Dendritic cell treated with granulocyte-macrophage colony-stimulating factor and Interleukin-4, amounts not matched to agents 40 ng/mL and 50 ng/mL, for 4 days (primary cell): ENCODE results near the gene PCSK6.
"Not testable (repeated sequence)": the region's sequence is repeated elsewhere in the genome, so short reads cannot be mapped to it uniquely, and the experiment has no call there.

Experiments used
- H3K27ac Mint-ChIP-seq: one replicate; pipeline ENCODE4 v1.8.0; 2022; ENCODE audit warnings: mild to moderate bottlenecking, mixed read lengths
- H3K27me3 Mint-ChIP-seq: one replicate; pipeline ENCODE4 v1.8.0; 2022; ENCODE audit warnings: mild to moderate bottlenecking, mixed read lengths
- H3K36me3 Mint-ChIP-seq: one replicate; pipeline ENCODE4 v1.8.0; 2022; ENCODE audit warnings: low read depth, mixed read lengths
- H3K4me1 Mint-ChIP-seq: one replicate; pipeline ENCODE4 v1.8.0; 2022; ENCODE audit warnings: low read depth, mixed read lengths
- H3K4me3 Mint-ChIP-seq: one replicate; pipeline ENCODE4 v1.8.0; 2022; ENCODE audit warnings: mild to moderate bottlenecking, moderate library complexity, mixed read lengths
- H3K9me3 Mint-ChIP-seq: one replicate; pipeline ENCODE4 v1.8.0; 2022; ENCODE audit warnings: mixed read lengths
- intact Hi-C: fragments of 100-400 bp; cut with micrococcal nuclease; formaldehyde crosslinking; loops from one replicate; pipeline ENCODE4 v1.15.0; 2022

The PCSK6 gene

DNA sequence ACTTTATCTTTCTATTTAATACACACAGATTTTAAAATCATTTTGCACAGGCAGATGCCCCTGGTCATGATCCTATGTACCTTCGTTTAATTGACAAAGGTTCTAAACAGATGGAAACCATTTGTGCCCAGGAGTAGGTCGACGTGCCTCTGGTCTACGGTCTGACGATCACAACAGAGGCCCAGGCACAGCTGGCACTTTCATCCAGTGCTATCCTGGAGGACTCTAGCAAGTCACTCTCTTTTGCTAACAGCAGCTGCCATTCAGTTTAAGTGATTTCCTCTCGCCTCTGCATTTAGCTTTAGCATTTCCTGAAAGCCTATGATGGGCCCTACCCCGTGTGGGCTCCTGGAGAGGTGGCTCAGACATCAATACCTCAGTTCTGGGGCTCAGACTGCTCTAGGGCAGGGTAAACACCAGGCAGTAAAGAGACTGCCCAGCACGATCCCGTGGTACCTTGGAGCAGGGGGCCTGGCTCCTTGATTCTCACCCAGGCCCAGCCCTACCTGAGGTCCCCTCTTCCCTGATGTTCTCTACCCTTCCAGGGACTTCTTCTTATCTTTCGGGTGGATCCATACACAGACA, 111.2 kb downstream of the PCSK6 start:
- H3K36me3 Mint-ChIP-seq = no peaks in the 10 kb centered on the region
- H3K27me3 Mint-ChIP-seq = peaks cover 8% of the 10 kb centered on the region
- no peaks in the 10 kb centered on the region for H3K9me3 Mint-ChIP-seq
- no peak overlapping the region for H3K4me3 Mint-ChIP-seq
- H3K27ac Mint-ChIP-seq = no peak overlapping the region
- peaks cover 10% of the 10 kb centered on the region for H3K4me1 Mint-ChIP-seq
- intact Hi-C loops = no loop called here

DNA sequence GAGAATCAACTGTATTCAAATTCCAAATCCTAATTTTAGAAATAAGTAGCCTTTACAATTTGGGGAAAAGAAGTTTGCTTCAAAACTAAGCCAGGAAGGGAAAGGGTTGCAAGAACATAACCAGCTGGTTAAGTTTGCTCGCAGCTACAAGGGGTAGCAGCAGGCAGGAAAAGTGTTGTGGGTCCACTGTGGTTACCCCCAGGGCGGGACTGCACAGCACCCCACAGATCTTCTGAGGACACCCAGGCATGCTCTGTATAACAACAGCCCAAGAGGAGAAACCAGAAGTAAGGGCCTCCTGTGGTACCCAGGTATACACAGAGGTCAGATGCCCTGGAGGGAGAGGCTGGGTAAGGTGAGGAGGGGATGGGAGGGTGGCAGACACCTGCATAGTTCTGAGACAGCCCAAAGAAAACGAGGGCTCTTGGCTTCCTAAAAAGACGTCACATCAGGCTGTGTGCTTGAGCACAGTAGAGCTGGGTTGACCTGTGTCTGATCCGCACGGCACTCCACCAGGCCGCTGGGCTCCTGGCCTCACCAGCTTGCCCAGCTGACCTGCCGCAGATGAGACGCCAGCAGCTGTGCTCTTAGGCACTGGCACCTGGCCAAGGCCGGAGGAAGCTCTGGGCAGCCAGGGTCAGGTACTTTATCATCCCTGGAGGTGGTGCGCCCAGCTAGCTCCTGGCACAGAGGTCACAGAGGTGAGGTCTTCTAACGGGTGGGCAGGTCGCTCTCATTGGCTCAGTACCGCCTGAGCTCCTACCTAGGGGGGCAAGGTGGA, 112.7 kb downstream of the PCSK6 start:
- no peaks in the 10 kb centered on the region for H3K36me3 Mint-ChIP-seq
- H3K4me1 Mint-ChIP-seq = peaks cover 13% of the 10 kb centered on the region
- no peaks in the 10 kb centered on the region for H3K9me3 Mint-ChIP-seq
- peaks cover 22% of the 10 kb centered on the region for H3K27me3 Mint-ChIP-seq
- intact Hi-C loops = no loop called here
- no peak overlapping the region for H3K4me3 Mint-ChIP-seq
- H3K27ac Mint-ChIP-seq = no peak overlapping the region

DNA sequence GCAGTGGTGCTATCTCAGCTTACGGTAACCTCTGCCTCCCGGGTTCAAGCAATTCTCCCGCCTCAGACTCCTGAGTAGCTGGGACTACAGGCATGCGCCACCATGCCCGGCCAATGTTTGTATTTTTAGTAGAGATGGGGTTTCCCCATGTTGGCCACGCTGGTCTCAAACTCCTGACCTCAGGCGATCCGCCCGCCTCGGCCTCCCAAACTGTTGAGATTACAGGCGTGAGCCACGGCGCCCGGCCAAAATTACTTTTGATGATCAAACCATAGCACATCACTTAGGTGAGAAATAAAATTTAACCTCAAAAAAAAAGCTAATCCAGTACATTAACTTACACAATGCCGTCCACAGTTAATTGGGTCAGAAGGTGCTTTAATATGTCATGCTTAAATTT, 114.5 kb downstream of the PCSK6 start:
- H3K9me3 Mint-ChIP-seq, H3K36me3 Mint-ChIP-seq, intact Hi-C loops, H3K4me1 Mint-ChIP-seq, H3K27ac Mint-ChIP-seq, H3K4me3 Mint-ChIP-seq: not testable (repeated sequence)
- H3K27me3 Mint-ChIP-seq = peaks cover 25% of the 10 kb centered on the region

DNA sequence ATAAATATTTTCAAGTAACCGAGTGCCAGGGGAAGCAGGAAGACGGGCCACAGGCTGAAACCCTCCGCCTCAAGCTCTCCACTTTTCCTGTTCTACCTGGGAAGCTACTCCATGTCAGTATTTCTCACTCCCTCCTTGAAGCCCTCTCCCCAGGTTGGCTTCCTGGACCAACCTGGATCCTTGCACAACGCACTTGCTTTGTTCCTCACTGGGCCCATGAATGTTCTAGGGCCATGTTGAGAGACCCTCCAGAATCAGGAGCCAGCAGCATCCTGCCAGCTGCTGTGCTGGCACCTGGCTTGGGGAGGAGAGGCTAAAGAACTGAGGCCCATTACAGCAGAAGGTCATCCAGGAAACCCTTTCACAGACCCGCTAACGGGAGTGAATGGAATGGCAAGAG, 115.2 kb downstream of the PCSK6 start:
- peaks cover 25% of the 10 kb centered on the region for H3K27me3 Mint-ChIP-seq
- H3K36me3 Mint-ChIP-seq = no peaks in the 10 kb centered on the region
- peaks cover 8% of the 10 kb centered on the region for H3K4me1 Mint-ChIP-seq
- no peaks in the 10 kb centered on the region for H3K9me3 Mint-ChIP-seq
- intact Hi-C loops = no loop called here
- H3K27ac Mint-ChIP-seq = no peak overlapping the region
- no peak overlapping the region for H3K4me3 Mint-ChIP-seq

DNA sequence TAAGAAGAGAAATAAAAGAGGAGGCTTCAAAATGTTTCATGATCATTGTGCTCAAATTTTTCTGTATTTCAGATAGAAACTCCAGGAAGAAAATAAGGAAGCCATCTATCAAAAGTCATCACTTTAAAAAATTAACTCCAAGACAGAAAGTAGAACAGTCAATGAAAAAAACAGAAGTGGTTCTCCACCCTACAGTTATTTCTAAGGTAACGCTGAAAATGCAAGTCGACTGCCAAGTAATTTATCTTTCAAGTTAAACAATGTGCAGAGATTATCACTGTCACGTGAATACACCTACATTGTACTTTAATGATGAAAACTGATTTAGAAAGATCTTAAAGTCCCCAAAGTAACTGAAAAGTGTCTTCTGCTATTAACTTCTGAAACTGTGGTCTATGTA, 115.9 kb downstream of the PCSK6 start:
- peaks cover 25% of the 10 kb centered on the region for H3K27me3 Mint-ChIP-seq
- no peaks in the 10 kb centered on the region for H3K9me3 Mint-ChIP-seq
- no peaks in the 10 kb centered on the region for H3K36me3 Mint-ChIP-seq
- intact Hi-C loops = no loop called here
- peaks cover 8% of the 10 kb centered on the region for H3K4me1 Mint-ChIP-seq
- H3K27ac Mint-ChIP-seq = no peak overlapping the region
- H3K4me3 Mint-ChIP-seq = no peak overlapping the region

DNA sequence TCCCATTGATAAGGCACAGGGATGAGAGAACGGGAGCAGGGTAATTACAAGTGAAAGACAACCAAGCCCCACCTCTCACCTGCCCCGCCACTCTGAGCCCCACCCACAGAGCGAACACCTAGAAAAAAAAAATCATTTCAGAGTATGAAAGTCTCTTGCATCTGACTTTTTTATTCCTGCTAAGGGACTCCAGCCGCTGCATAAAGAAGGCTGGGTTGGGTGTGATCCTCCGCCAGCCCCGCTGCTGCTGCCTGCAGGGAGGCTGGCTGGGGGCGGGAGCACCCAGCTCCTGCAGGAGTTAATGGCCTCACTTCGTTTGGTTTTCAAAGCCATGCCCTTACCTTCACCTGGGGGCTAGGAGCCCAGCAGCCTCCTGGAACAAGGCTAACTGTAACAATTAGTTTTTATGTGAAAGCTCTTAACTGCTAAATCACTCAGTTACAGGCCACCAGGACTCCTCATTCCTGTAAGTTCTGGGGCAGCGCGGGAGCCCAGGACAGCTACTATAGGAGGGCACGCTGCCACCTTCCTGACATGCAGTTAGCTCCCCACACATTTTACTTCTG, 116.5 kb downstream of the PCSK6 start:
- H3K36me3 Mint-ChIP-seq = no peaks in the 10 kb centered on the region
- intact Hi-C loops = no loop called here
- H3K27me3 Mint-ChIP-seq = peaks cover 25% of the 10 kb centered on the region
- H3K27ac Mint-ChIP-seq = no peak overlapping the region
- H3K4me3 Mint-ChIP-seq = no peak overlapping the region
- H3K9me3 Mint-ChIP-seq = no peaks in the 10 kb centered on the region
- H3K4me1 Mint-ChIP-seq = peaks cover 8% of the 10 kb centered on the region

DNA sequence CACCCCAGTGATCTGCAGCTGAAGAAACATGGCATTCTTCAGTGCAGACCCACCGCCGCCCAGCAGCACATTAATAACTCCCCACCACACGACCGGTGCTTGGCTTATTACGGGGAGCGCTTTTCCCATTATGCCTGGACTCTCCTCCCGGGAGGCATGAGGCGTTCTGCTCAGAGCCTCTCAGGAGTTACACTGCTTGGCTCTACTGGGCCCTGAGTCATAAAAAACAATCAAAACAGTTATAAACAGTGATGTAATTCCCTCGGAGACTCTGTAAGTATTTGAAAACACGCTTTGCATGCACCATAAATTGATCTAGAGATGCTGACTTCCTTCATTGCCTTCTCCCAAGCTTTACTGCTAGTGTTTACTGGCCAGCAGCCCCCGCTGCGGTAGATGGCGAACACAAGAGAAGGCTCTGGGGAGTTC, 117.3 kb downstream of the PCSK6 start:
- H3K9me3 Mint-ChIP-seq = no peaks in the 10 kb centered on the region
- no peaks in the 10 kb centered on the region for H3K36me3 Mint-ChIP-seq
- H3K4me3 Mint-ChIP-seq = no peak overlapping the region
- H3K27ac Mint-ChIP-seq = no peak overlapping the region
- H3K4me1 Mint-ChIP-seq = peaks cover 8% of the 10 kb centered on the region
- peaks cover 25% of the 10 kb centered on the region for H3K27me3 Mint-ChIP-seq
- intact Hi-C loops = no loop called here

DNA sequence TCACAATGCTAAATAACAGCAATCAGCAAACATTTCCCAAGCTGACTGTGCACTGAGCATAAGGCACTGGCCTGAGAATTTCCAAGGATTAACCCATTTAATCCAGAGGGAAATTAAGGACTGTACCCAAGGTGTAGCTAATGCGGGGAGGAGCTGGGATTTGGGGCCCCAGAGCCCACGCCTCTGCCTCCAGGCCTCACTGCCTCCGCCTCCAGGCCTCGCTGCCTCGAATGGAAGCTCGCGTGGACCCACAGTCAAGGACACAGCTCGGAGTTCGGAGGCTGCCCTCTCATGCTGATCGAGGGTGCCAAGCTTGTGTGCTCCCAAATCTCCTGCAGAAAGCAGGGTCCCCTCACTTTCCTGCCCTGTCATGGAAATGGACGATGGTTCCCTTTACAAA, 118.0 kb downstream of the PCSK6 start:
- peaks cover 8% of the 10 kb centered on the region for H3K4me1 Mint-ChIP-seq
- H3K27ac Mint-ChIP-seq = no peak overlapping the region
- no peaks in the 10 kb centered on the region for H3K36me3 Mint-ChIP-seq
- no peak overlapping the region for H3K4me3 Mint-ChIP-seq
- intact Hi-C loops = no loop called here
- no peaks in the 10 kb centered on the region for H3K9me3 Mint-ChIP-seq
- H3K27me3 Mint-ChIP-seq = peaks cover 25% of the 10 kb centered on the region

DNA sequence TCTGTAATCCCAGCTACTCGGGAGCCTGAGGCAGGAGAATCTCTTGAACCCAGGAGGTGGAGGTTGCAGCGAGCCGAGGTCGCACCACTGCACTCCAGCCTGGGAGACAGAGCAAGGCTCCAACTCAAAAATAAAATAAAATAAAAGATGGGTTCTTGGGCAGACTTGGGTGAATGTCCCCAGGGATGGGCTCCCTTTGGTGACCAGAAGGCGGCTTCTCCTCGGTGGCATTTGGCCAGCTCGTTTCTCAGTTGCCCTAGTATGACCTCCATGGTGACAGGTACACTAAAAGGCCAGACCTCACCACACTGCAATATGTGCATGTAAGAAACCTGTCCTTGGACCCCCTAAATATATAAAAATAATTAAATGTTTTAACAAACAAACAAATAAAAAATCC, 118.4 kb downstream of the PCSK6 start:
- Mint-ChIP-seq H3K4me3 (no peak overlapping the region), H3K27ac (no peak overlapping the region), H3K9me3 (no peaks in the 10 kb centered on the region), H3K27me3 (peaks cover 25% of the 10 kb centered on the region), H3K36me3 (no peaks in the 10 kb centered on the region), H3K4me1 (peaks cover 8% of the 10 kb centered on the region)
- intact Hi-C loops = no loop called here

DNA sequence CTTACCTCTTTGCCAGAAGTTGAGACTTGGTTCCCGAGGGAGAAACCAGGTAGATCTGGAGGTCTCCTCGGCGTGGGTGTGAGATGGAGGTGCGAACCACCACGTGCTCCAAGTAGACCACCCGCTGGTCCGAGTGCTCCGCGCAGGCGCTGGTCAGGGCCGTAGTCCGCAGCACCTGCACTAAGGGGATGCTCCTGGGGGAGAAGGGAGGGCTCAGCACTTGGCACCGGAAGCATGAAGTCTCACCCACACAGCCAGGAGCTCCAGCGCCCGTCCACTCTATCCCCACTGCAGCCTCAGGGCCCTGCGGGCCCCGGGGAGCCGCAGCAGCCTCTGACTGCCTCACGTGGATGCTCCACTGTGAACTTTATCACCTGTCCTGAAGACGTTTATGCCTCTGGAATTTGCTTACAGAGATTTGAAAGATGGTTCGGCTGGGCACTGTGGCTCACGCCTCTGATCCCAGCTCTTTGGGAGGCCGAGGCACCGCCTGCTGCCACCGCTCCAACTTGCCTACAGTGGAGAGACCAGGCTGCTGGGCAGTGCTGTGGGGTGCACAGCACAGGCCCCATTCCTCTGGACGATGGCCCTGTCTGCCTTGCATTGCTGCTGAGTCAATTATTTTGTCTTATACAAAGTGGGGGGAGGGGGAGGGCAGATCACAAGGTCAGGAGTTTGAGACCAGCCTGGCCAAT, 119.0 kb downstream of the PCSK6 start:
- intact Hi-C loops = no loop called here
- no peak overlapping the region for H3K4me3 Mint-ChIP-seq
- peaks cover 8% of the 10 kb centered on the region for H3K4me1 Mint-ChIP-seq
- peaks cover 25% of the 10 kb centered on the region for H3K27me3 Mint-ChIP-seq
- no peaks in the 10 kb centered on the region for H3K36me3 Mint-ChIP-seq
- H3K27ac Mint-ChIP-seq = no peak overlapping the region
- no peaks in the 10 kb centered on the region for H3K9me3 Mint-ChIP-seq

DNA sequence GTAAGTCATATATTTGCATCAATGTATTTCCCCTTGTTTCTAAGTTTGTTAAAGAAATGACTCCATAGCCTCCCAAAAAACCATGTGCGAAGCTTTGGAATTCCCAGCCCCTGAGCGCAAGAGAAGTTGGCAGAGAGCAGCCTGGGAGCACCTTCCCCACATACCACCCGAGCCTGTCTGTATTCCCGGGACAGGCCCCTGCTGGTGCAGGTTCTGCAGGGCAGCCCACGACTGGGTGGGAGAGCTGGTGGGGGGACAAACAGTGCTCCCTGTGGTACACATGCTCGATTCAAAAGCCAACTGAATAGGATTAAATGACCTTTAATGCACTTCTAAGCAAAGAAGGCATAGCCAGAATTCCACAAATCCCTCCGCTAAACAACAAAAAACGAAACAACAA, 119.8 kb downstream of the PCSK6 start:
- no peak overlapping the region for H3K4me3 Mint-ChIP-seq
- no peaks in the 10 kb centered on the region for H3K9me3 Mint-ChIP-seq
- intact Hi-C loops = no loop called here
- H3K36me3 Mint-ChIP-seq = no peaks in the 10 kb centered on the region
- H3K27me3 Mint-ChIP-seq = peaks cover 25% of the 10 kb centered on the region
- peaks cover 8% of the 10 kb centered on the region for H3K4me1 Mint-ChIP-seq
- H3K27ac Mint-ChIP-seq = no peak overlapping the region

DNA sequence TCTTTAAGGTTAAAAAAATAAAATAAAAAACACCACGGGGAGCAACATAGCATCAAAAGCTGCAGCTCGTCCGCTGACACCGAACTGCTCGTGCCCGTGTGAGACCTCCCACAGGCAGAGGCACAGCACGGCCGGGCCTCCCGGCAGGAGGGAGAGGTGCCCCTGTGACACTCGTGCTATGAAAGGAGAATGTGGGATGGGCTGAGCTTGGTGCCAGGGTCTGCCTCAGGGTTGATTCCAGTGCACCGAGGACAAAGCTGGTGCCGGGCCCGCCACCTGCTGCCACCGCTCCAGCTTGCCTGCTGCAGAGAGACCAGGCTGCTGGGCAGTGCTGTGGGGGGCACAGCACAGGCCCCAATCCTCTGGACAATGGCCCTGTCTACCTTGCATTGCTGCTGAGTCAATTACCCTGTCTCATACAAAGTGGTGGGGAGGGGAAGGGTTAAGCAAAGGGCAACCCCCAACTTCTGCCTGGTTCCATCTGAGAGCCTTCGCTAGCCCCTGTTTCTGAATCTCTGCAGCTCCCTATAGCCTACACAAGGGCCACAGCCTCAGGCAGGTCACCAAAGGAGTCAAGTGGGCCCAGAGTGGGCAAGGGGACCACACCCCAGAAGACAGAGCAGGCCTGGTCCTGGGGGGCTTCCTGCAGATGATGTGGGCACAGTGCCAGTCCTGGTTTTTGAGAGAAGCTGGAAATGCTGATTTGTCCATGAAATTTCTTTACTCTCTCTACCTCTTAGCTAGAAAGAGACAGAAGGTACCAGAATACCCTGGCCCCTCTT, 120.5 kb downstream of the PCSK6 start:
- Mint-ChIP-seq H3K36me3 (no peaks in the 10 kb centered on the region), H3K4me3 (no peak overlapping the region), H3K4me1 (peaks cover 8% of the 10 kb centered on the region), H3K9me3 (no peaks in the 10 kb centered on the region), H3K27me3 (peaks cover 21% of the 10 kb centered on the region), H3K27ac (no peak overlapping the region)
- intact Hi-C loops = no loop called here

DNA sequence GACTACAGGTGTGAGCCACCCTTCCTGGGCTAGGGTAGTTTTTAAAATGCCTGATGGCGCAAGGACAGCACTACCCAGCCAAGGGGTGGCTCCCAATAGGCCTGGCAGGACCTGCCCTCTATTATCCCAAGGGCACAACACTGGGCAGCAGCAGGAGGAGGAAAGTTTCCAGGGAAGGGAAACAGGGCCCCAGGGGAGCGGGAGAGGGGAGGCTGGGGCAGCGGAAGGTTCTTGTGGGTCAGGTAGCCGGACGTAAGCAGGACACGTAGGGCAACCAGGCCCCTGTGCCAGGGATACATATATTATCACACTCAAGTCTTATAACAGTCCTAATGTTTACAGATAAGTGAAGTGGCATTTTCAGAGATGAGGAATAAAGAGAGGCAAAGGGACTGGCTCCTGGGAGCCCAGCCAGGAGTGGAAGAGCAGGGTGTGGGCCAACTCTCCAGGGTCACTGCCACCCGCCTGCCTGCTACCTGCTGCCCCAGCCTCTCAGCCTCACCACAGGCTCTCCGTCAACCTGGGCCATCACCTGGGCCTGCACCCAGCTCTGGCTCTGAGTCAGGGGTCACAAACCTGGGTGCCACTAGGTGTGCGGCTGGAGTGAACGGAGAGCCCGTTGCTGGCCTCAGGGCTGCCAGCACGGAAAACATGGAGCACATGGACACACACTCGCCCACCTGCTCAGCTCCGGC, 121.3 kb downstream of the PCSK6 start:
- Mint-ChIP-seq H3K9me3 (no peaks in the 10 kb centered on the region), H3K27ac (no peak overlapping the region), H3K36me3 (no peaks in the 10 kb centered on the region), H3K4me3 (no peak overlapping the region), H3K4me1 (peaks cover 5% of the 10 kb centered on the region), H3K27me3 (peaks cover 19% of the 10 kb centered on the region)
- intact Hi-C loops = no loop called here
